SU-DHL-6 (cell line): ENCODE data around the gene VRK3.

ENCODE experiments used
- H2AFZ ChIP-seq: fragments of 200-600 bp; sonication (generic); 2 replicates; pipeline ENCODE4 v1.6.1; 2014; ENCODE audit warnings: low read depth, mild to moderate bottlenecking, moderate library complexity, mixed read lengths, antibody characterized with exemption, low read length; ENCODE audit not compliant: severe bottlenecking
- H3F3A ChIP-seq: fragments of 200-600 bp; shearing (Covaris generic); 2 replicates; pipeline ENCODE4 v1.6.0; 2016; ENCODE audit warnings: antibody characterized with exemption, mild to moderate bottlenecking; ENCODE audit not compliant: insufficient read depth
- H3K27ac ChIP-seq: fragments of 200-600 bp; sonication (generic); 2 replicates; pipeline ENCODE4 v1.5.1; 2016; ENCODE audit warnings: low read depth, mild to moderate bottlenecking, low read length, moderate library complexity, mixed read lengths
- H3K27me3 ChIP-seq: fragments of 200-600 bp; sonication (generic), shearing (Covaris generic); 2 replicates; pipeline ENCODE4 v1.6.0; 2014; ENCODE audit warnings: mild to moderate bottlenecking, low read length
- H3K36me3 ChIP-seq: fragments of 200-600 bp; sonication (generic); 2 replicates; pipeline ENCODE4 v1.6.1; 2014; ENCODE audit warnings: mild to moderate bottlenecking, low read length, mixed read lengths
- H3K4me2 ChIP-seq: fragments of 300-600, 200-600 bp; shearing (Covaris generic), sonication (generic); 2 replicates; pipeline ENCODE4 v1.6.0; 2014; ENCODE audit warnings: low read length, low read depth, mild to moderate bottlenecking; ENCODE audit not compliant: poor library complexity, severe bottlenecking
- H3K4me3 ChIP-seq: fragments of 200-600 bp; sonication (generic); 2 replicates; pipeline ENCODE4 v1.5.1; 2014; ENCODE audit warnings: antibody characterized with exemption, low read length, mild to moderate bottlenecking, mixed read lengths; ENCODE audit not compliant: insufficient read depth, poor library complexity, severe bottlenecking
- H3K79me2 ChIP-seq: fragments of 200-600 bp; sonication (generic); 2 replicates; pipeline ENCODE4 v1.6.1; 2014; ENCODE audit warnings: mild to moderate bottlenecking, low read length, moderate library complexity; ENCODE audit not compliant: insufficient read depth
- H3K9ac ChIP-seq: fragments of 200-600 bp; sonication (generic); 2 replicates; pipeline ENCODE4 v1.7.0; 2014; ENCODE audit warnings: mild to moderate bottlenecking, low read length
- H3K9me2 ChIP-seq: fragments of 200-600 bp; sonication (generic); replicated peaks from 2 replicates; pipeline ENCODE4 v1.6.1; 2014; ENCODE audit warnings: low read length; ENCODE audit not compliant: insufficient read depth
- H3K9me3 ChIP-seq: fragments of 200-600 bp; sonication (generic); 2 replicates; pipeline ENCODE4 v1.6.1; 2014; ENCODE audit warnings: low read length, mixed read lengths; ENCODE audit not compliant: insufficient read depth
- H4K20me1 ChIP-seq: fragments of 200-600 bp; sonication (generic); 2 replicates; pipeline ENCODE4 v1.6.1; 2014; ENCODE audit warnings: low read depth, mild to moderate bottlenecking, antibody characterized with exemption, low read length, moderate library complexity, mixed read lengths
- EZH2phosphoT487 ChIP-seq: fragments of 200-600 bp; sonication (generic), shearing (Covaris generic); conservative IDR thresholded peaks from 2 replicates; pipeline ENCODE4 v1.6.1; 2018; ENCODE audit warnings: mild to moderate bottlenecking, antibody characterized with exemption, low read length, moderate library complexity, mixed read lengths
- TF ChIP-seq, protein P1 (sequence below): fragments of 200-600 bp; sonication (generic); IDR thresholded peaks from one replicate; pipeline ENCODE4 v1.5.1; 2017; ENCODE audit warnings: antibody characterized with exemption, mild to moderate bottlenecking, low read length, moderate library complexity; ENCODE audit not compliant: insufficient read depth, poor library complexity, severe bottlenecking

VRK3 gene

DNA sequence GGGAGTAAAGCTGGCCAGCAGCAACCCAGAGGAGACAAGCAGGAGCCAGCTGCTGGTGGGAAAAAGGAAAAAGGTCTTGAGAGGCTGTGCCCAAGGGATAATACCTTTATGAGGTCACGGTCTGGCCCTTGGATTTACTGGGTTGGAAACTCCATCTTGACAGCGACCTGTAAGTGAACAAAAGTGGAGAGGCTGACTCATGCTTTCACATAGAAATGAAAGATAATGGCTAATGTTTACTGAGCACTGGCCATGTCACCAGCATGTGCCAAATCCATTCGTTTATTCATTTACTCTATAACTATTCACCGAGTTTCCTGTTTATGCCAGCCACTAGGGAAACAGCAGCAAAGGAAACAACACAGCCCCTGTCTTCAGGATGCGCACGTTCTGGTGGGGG lies 4.7 kb downstream of the VRK3 start:
- H4K20me1 ChIP-seq: no peaks in the 10 kb centered on the region; the same call in 1 of the 2 replicates
- TF ChIP-seq, protein P1, sequence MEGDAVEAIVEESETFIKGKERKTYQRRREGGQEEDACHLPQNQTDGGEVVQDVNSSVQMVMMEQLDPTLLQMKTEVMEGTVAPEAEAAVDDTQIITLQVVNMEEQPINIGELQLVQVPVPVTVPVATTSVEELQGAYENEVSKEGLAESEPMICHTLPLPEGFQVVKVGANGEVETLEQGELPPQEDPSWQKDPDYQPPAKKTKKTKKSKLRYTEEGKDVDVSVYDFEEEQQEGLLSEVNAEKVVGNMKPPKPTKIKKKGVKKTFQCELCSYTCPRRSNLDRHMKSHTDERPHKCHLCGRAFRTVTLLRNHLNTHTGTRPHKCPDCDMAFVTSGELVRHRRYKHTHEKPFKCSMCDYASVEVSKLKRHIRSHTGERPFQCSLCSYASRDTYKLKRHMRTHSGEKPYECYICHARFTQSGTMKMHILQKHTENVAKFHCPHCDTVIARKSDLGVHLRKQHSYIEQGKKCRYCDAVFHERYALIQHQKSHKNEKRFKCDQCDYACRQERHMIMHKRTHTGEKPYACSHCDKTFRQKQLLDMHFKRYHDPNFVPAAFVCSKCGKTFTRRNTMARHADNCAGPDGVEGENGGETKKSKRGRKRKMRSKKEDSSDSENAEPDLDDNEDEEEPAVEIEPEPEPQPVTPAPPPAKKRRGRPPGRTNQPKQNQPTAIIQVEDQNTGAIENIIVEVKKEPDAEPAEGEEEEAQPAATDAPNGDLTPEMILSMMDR: no peak
- TF ChIP-seq EZH2phosphoT487: no peak
- H3K9ac ChIP-seq: no peak overlapping the region

DNA sequence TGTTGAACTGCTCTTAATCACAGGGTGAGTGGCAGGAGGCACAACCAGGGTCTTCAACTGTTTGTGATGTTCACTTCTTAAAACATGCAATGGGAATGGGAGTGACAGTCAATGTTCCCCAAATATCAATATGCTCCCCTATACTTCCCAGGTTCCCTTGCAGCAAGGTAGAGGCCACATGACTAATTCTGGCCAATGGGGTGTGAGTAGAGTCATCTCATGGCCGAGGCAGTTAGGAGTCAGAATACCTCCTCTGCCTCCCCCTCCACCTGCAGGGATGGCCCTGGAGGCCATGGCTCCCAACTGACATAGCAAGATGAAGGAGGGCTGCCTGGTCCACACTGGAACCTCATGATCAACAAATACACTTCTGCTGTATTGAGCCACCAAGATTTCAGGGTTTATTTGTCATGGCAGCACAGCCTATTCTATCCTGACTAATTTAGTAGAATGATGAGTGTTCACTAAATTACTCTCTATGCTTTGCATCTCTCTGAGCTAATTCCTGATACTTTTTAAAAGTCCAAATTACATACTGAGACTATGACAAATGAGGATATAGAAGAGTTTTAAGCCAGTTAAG lies 8.9 kb downstream of the VRK3 start:
- no peaks in the 10 kb centered on the region for H3K9me3 ChIP-seq
- no peaks in the 10 kb centered on the region for H4K20me1 ChIP-seq
- no peak overlapping the region for H3K4me3 ChIP-seq
- H3K9me2 ChIP-seq: no peaks in the 10 kb centered on the region
- no peak overlapping the region for H3K9ac ChIP-seq
- H3F3A ChIP-seq: no peaks in the 10 kb centered on the region
- no peak for TF ChIP-seq EZH2phosphoT487
- TF ChIP-seq, protein P1: no peak
- no peak overlapping the region for H3K4me2 ChIP-seq
- 0 out of 2 replicates have a peak, but pooled peaks cover 3% of the 10 kb centered on the region for H3K36me3 ChIP-seq
- no peak overlapping the region for H2AFZ ChIP-seq
- H3K79me2 ChIP-seq: no peaks in the 10 kb centered on the region
- H3K27me3 ChIP-seq: no peaks in the 10 kb centered on the region
- no peak overlapping the region for H3K27ac ChIP-seq

More for the DNA sequence above, 4.7 kb downstream of the VRK3 start:
- Histone ChIP-seq H3F3A (no peaks in the 10 kb centered on the region), H3K4me3 (no peak overlapping the region), H3K36me3 (no peaks in the 10 kb centered on the region), H3K27ac (no peak overlapping the region), H3K4me2 (no peak overlapping the region), H2AFZ (no peak overlapping the region), H3K9me2 (no peaks in the 10 kb centered on the region), H3K79me2 (peaks cover 22% of the 10 kb centered on the region), H3K27me3 (no peaks in the 10 kb centered on the region), H3K9me3 (no peaks in the 10 kb centered on the region)

DNA sequence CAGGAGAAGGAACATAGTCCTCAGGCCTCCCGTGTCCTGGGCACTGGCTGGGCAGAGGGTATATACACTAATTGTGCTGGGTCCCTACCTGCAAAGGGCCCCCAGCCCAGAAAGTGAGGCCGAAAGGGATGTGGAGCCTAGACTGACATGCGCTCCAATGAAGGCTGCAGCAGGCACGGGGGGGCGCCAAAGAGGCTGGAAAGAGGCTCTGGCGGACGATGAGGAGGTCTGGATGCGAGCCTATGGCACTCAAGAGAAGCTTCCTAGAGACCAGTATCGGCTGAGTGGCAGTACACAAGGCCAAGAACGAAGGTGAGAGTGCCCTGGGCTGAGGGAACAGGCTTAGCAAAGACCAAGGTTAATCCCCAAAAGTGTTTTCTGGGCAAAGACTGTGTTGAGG lies 16.6 kb downstream of the VRK3 start:
- Histone ChIP-seq H3K27ac (no peak overlapping the region), H3K9me2 (no peaks in the 10 kb centered on the region), H3K79me2 (no peaks in the 10 kb centered on the region), H3F3A (no peaks in the 10 kb centered on the region), H2AFZ (no peak overlapping the region), H3K4me3 (no peak overlapping the region), H3K27me3 (no peaks in the 10 kb centered on the region), H3K9me3 (no peaks in the 10 kb centered on the region), H4K20me1 (no peaks in the 10 kb centered on the region), H3K9ac (no peak overlapping the region), H3K36me3 (no peaks in the 10 kb centered on the region), H3K4me2 (no peak overlapping the region)
- no peak for TF ChIP-seq EZH2phosphoT487
- TF ChIP-seq, protein P1: no peak
